ENCODE results near the gene SNX13.

DNA sequence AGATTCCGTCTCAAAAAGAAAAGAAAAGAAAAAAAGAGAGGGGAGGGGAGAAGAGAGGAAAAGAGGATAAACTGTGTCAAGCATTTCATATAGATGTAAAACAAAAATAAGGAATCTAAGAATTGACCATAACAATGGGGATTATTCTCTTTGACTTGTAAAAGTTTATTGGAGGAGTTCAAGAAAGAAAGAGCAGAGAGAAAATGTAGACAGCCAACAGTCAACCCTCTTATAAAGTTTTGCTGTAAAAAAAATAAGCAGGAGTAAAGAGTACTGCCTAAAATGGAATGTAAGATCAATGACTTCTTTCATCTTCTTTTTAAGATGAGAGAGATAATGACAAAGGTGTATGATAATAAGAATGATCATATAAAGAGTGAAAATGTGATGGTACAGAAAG lies 87.9 kb downstream of the SNX13 start:
- TF ChIP-seq, protein P1, sequence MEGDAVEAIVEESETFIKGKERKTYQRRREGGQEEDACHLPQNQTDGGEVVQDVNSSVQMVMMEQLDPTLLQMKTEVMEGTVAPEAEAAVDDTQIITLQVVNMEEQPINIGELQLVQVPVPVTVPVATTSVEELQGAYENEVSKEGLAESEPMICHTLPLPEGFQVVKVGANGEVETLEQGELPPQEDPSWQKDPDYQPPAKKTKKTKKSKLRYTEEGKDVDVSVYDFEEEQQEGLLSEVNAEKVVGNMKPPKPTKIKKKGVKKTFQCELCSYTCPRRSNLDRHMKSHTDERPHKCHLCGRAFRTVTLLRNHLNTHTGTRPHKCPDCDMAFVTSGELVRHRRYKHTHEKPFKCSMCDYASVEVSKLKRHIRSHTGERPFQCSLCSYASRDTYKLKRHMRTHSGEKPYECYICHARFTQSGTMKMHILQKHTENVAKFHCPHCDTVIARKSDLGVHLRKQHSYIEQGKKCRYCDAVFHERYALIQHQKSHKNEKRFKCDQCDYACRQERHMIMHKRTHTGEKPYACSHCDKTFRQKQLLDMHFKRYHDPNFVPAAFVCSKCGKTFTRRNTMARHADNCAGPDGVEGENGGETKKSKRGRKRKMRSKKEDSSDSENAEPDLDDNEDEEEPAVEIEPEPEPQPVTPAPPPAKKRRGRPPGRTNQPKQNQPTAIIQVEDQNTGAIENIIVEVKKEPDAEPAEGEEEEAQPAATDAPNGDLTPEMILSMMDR (IDR thresholded peaks at IDR 0.05): no peak
- no peak for TF ChIP-seq POLR2A (IDR thresholded peaks at IDR 0.05; ENCODE audit: low read length)
- TF ChIP-seq MYC (IDR thresholded peaks at IDR 0.05; ENCODE audit: borderline replicate concordance, low read length): no peak
- TF ChIP-seq HDAC2 (IDR thresholded peaks at IDR 0.05): no peak
- no peak for TF ChIP-seq EP300 (IDR thresholded peaks at IDR 0.05)
- TF ChIP-seq SREBF2 (IDR thresholded peaks at IDR 0.05): no peak
- TF ChIP-seq RAD21 (conservative IDR thresholded peaks at IDR 0.05 in 1 of 2, IDR thresholded peaks at IDR 0.05 in 1 of 2): no peak
- no peak for TF ChIP-seq RFX5 (IDR thresholded peaks at IDR 0.05)
- no peak for TF ChIP-seq POLR2AphosphoS2 (conservative IDR thresholded peaks at IDR 0.05; ENCODE audit: low read length)
- TF ChIP-seq, protein P2, sequence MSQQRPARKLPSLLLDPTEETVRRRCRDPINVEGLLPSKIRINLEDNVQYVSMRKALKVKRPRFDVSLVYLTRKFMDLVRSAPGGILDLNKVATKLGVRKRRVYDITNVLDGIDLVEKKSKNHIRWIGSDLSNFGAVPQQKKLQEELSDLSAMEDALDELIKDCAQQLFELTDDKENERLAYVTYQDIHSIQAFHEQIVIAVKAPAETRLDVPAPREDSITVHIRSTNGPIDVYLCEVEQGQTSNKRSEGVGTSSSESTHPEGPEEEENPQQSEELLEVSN (IDR thresholded peaks at IDR 0.05; ENCODE audit: borderline replicate concordance, low read depth): no peak
- TF ChIP-seq MAX (IDR thresholded peaks at IDR 0.05): no peak
- TF ChIP-seq REST (IDR thresholded peaks at IDR 0.05): no peak
- no peak for TF ChIP-seq NPAS2 (CRISPR knock-in tag; IDR thresholded peaks at IDR 0.05; ENCODE audit: borderline replicate concordance)

Measured in A549 (cell line).